Activated naive CD4-positive, alpha-beta T cell treated with anti-CD3 and anti-CD28 coated beads for 36 hours (primary cell): Measurements from ENCODE around the gene PPP2R2B. TPM values are rescaled to one million over a fixed set of nuclear protein-coding genes. Genes with fewer than 3 reads are reported as not detected.

Source experiments
- CTCF ChIA-PET: fragments of 350-600 bp; sonication (Branson Sonifier 250); formaldehyde crosslinking; loops from one replicate; lab custom pipeline; 2021; ENCODE audit warnings: antibody characterized with exemption; lab: Charles Lee
- DNase-seq: peaks from one replicate; pipeline ENCODE4 v3.0.0-alpha.2; 2020
- H3K27ac Mint-ChIP-seq: one replicate; pipeline ENCODE4 v1.8.0; 2021; ENCODE audit warnings: mild to moderate bottlenecking, mixed read lengths
- H3K27me3 Mint-ChIP-seq: one replicate; pipeline ENCODE4 v1.8.0; 2021; ENCODE audit warnings: low read depth, mixed read lengths
- H3K36me3 Mint-ChIP-seq: one replicate; pipeline ENCODE4 v1.8.0; 2021; ENCODE audit warnings: low read depth, mixed read lengths
- H3K4me1 Mint-ChIP-seq: one replicate; pipeline ENCODE4 v1.8.0; 2021; ENCODE audit warnings: low read depth, mixed read lengths
- H3K4me3 Mint-ChIP-seq: one replicate; pipeline ENCODE4 v1.8.0; 2021; ENCODE audit warnings: mild to moderate bottlenecking, moderate library complexity, mixed read lengths
- H3K9me3 Mint-ChIP-seq: one replicate; pipeline ENCODE4 v1.8.0; 2021; ENCODE audit warnings: mixed read lengths
- intact Hi-C: fragments of 100-400 bp; cut with micrococcal nuclease; formaldehyde crosslinking; loops from one replicate; pipeline ENCODE4 v1.15.1; 2023
- total RNA-seq, 2 experiments: library from RNA; stranded (reverse); gene quantifications; one replicate each; pipeline ENCODE4 v1.2.3, GENCODE V29; 2021

The PPP2R2B gene
- total RNA-seq, 2 experiments from 2014 or later: not detected

DNA sequence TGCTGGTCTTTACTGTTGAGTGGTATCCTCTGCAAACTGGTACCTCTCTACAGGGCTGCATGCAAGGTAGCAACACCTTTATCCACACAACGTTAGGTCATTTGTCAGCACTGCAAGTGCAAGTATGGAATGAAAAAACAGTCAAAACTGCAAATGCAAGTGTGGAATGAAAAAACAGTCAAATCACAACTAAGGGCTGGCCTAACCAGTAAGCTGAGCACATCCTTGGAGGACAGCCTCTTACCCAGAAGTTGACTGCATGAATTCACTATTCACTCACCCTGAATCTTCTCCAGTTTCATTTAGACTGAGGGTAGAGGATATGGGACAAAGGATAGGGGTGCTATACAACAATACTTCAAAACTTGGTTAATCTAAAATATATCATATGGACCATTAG lies 158.4 kb downstream of the PPP2R2B start:
- intact Hi-C loops: no loop called here
- CTCF ChIA-PET: no interaction called here
- Mint-ChIP-seq H3K36me3 (no peaks in the 10 kb centered on the region), H3K27ac (no peak overlapping the region), H3K4me1 (no peaks in the 10 kb centered on the region), H3K4me3 (no peak overlapping the region), H3K27me3 (no peaks in the 10 kb centered on the region), H3K9me3 (no peaks in the 10 kb centered on the region)
- DNase-seq: no peak

DNA sequence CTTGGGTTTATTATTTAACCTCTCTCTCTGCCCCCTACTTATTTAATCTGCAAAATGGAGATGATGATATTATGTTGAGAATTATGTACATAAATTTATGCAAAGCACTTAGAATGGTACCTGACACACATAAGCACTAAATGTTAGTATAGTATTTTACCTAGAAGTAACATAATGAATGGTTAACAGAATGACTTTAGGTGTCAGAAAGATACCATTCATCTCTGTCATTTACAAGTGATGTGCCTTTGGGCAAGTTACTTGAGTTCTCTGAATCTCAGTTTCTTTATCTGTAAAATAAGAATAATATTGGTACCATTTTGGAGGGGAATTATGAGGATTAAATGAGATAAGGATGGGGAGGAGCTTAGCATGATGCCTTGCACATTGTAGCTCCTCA lies 159.4 kb downstream of the PPP2R2B start:
- H3K27ac Mint-ChIP-seq: no peak overlapping the region
- CTCF ChIA-PET: interaction anchor here (1.0 kb wide), 1 partner anchor 246 kb away, joined by 3 read pairs; no protein-coding TSS in a partner anchor
- H3K27me3 Mint-ChIP-seq: no peaks in the 10 kb centered on the region
- intact Hi-C loops: no loop called here
- DNase-seq: no peak
- H3K36me3 Mint-ChIP-seq: no peaks in the 10 kb centered on the region
- H3K4me1 Mint-ChIP-seq: no peaks in the 10 kb centered on the region
- no peak overlapping the region for H3K4me3 Mint-ChIP-seq
- no peaks in the 10 kb centered on the region for H3K9me3 Mint-ChIP-seq

DNA sequence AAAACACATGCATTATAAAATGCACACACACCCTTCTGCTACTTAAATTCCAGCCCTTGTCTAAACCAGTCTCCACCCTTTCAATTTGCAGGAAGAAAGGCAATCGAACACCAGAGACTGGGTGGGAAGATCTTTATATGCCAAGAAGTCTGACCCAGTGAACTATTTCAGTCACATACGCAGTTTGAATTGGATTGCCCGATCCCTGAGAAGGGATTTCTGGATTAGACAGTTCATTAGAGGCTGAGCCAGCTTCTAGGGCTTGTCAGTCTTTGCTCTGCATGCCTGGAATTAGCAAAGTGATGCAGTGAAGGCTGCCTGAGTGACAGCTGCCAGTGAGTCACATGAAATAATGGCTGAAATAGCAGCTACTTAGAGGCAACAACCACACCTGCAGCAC lies 159.9 kb downstream of the PPP2R2B start:
- no peaks in the 10 kb centered on the region for H3K9me3 Mint-ChIP-seq
- no peak for DNase-seq
- H3K4me1 Mint-ChIP-seq: no peaks in the 10 kb centered on the region
- CTCF ChIA-PET: interaction anchor here (0.8 to 1.0 kb wide), 2 partner anchors 12 to 247 kb away, joined by 3 read pairs; no protein-coding TSS in a partner anchor
- no peak overlapping the region for H3K4me3 Mint-ChIP-seq
- intact Hi-C loops: no loop called here
- no peaks in the 10 kb centered on the region for H3K27me3 Mint-ChIP-seq
- H3K36me3 Mint-ChIP-seq: no peaks in the 10 kb centered on the region
- no peak overlapping the region for H3K27ac Mint-ChIP-seq

DNA sequence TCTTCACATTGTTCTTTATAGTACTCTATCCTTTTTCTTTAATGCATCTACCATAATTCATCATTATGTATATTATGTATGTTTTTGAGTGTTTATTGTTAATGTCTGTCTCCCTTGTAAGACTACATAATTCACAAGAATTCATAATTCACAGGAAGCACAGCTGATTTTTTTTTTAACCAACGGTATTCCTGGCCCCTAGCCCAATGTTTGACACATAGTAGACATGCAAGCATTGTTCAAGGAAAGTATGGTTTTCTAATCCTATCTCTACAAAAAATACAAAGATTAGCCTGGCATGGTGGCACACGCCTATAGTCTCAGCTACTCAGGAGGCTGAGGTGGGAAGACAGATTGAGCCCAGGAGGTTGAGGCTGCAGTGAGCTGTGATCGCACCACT lies 160.6 kb downstream of the PPP2R2B start:
- Mint-ChIP-seq H3K4me3 (no peak overlapping the region), H3K4me1 (no peaks in the 10 kb centered on the region), H3K27me3 (no peaks in the 10 kb centered on the region), H3K9me3 (no peaks in the 10 kb centered on the region), H3K36me3 (no peaks in the 10 kb centered on the region), H3K27ac (no peak overlapping the region)
- intact Hi-C loops: no loop called here
- no peak for DNase-seq
- CTCF ChIA-PET: interaction anchor here (0.8 kb wide), 1 partner anchor 12 kb away, joined by 3 read pairs; no protein-coding TSS in a partner anchor

DNA sequence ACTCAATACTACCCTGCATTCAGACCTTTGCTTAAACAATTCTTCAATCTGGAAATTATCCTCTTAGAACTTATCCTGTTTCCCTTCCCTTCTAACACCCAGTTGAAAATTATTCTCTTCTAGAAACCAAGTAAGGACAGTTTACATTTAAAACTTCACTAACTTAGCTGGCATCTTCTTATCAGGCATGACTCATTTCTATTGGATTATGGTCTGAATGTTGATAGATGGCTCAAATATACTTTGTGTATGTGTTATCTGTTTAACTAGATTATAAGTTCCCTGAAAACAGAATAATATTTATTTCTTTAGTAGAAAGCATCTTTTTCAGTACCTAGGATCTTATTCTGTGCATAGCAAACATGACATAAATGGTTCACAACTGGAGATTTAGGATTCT lies 161.9 kb downstream of the PPP2R2B start:
- Mint-ChIP-seq H3K9me3 (no peaks in the 10 kb centered on the region), H3K36me3 (no peaks in the 10 kb centered on the region), H3K4me1 (no peaks in the 10 kb centered on the region), H3K27me3 (no peaks in the 10 kb centered on the region), H3K4me3 (no peak overlapping the region), H3K27ac (no peak overlapping the region)
- intact Hi-C loops: no loop called here
- DNase-seq: no peak
- CTCF ChIA-PET: interaction anchor here (0.7 to 1.3 kb wide), 3 partner anchors 25 to 110 kb away, joined by 3 read pairs; no protein-coding TSS in a partner anchor

DNA sequence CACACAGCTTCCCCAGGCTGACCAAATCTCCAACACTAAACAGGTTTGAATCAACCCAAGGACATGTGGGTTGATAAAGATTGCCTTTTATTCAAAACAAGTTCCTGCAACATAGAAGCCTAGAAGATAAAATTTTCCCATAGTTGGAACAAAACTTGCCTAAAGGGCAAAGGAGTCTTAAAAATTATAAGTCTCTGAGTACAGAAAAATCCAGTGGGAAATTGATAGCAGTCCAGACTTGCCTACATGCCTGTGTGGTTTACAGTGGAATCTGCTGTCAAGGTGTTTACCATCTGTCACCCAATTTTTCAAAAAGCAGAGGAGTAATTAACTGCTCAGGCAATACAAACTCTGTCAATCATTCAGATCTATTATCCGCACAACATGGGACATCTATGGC lies 168.2 kb downstream of the PPP2R2B start:
- CTCF ChIA-PET: no interaction called here
- DNase-seq: no peak
- intact Hi-C loops: no loop called here
- Mint-ChIP-seq H3K27ac (no peak overlapping the region), H3K4me3 (no peak overlapping the region), H3K9me3 (no peaks in the 10 kb centered on the region), H3K4me1 (no peaks in the 10 kb centered on the region), H3K27me3 (no peaks in the 10 kb centered on the region), H3K36me3 (no peaks in the 10 kb centered on the region)

DNA sequence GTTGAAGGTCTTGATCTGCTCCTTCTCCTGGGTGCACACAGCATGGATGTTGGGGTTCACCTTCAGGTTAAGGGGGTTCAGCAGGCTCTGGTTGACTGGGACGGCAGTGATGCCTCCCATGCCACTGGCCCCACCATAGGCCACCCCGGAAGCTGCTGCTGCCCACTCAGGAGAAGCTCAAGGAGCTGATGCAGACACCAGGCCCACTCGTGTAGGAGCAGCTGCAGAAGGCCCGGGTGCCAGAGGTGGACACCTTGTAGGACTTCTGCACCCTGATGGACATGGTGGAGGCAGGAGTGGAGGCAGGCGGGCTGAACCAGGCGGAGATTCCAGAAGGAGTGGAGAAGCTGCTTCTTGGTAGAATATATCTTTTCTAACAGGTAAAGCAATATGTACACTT lies 171.2 kb downstream of the PPP2R2B start:
- DNase-seq: no peak
- intact Hi-C loops: no loop called here
- CTCF ChIA-PET: no interaction called here

DNA sequence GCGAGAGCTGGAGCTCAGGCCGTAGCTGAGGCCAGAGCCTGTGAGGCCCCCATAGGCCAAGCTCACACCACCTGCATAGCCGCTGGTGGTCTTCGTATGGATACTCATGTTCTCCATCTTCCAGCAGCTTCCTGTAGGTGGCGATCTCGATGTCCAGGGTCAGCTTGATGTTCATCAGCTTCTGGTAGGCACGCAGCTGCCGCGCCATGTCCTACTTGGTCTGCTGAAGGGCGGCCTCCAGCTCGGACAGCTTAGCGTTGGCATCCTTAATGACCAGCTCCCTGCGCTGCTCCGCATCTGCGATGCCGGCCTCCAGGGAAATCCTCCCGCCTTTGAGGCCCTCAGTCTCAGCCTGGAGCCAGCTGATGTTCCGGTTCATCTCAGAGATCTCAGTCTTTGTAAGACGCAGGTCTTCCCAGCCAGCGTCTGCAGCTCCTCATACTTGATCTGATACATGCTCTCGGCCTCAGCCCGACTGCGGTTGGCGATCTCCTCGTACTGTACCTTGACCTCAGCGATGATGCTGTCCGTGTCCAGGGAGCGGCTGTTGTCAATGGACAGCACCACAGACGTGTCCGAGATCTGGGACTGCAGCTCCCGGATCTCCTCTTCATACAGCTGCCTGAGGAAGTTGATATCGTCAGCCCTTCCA lies 172.1 kb downstream of the PPP2R2B start:
- no peak for DNase-seq
- no peak overlapping the region for H3K4me3 Mint-ChIP-seq
- H3K4me1 Mint-ChIP-seq: no peaks in the 10 kb centered on the region
- no peaks in the 10 kb centered on the region for H3K9me3 Mint-ChIP-seq
- no peak overlapping the region for H3K27ac Mint-ChIP-seq
- no peaks in the 10 kb centered on the region for H3K27me3 Mint-ChIP-seq
- CTCF ChIA-PET: interaction anchor here (0.6 to 1.3 kb wide), 3 partner anchors 12 to 262 kb away, joined by 3 to 4 read pairs (median 3); no protein-coding TSS in a partner anchor
- no peaks in the 10 kb centered on the region for H3K36me3 Mint-ChIP-seq
- intact Hi-C loops: no loop called here

More for the DNA sequence above, 171.2 kb downstream of the PPP2R2B start:
- Mint-ChIP-seq H3K27me3 (no peaks in the 10 kb centered on the region), H3K36me3 (no peaks in the 10 kb centered on the region), H3K27ac (no peak overlapping the region), H3K4me1 (no peaks in the 10 kb centered on the region), H3K9me3 (no peaks in the 10 kb centered on the region), H3K4me3 (no peak overlapping the region)

DNA sequence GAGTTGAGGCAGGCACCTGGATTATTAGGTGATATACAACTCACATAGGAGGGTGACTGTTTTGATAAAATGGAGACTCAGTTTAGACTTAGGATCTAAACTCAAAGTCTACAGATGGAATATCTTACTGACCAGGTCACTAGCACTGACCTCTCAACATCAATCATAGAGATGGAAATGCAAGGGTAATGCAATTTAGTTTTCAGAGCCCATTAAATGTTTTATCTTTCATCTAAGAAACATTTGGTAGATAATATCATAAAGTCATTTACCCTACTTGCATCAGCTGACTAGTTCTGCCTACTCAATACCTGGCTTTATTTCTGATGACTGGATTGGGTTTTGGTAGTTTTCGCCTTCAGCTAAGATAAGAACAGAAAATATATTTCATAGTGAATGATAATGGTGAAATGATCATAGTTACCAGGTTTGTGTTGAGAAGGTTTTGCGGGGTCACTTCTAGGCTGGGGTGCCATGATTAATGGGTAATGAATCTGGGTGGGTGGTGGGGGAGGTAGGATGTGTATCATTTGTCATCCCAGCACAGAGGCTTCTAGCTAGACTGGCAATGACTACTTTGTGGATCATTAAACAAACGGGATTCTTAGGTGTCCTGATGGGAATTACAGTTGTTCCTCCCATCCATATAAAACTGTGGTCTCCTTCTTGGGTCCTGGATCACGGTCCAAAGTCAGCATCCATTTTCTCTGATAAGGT lies 173.4 kb downstream of the PPP2R2B start:
- Mint-ChIP-seq H3K36me3 (no peaks in the 10 kb centered on the region), H3K9me3 (no peaks in the 10 kb centered on the region), H3K27me3 (no peaks in the 10 kb centered on the region), H3K4me3 (no peak overlapping the region), H3K27ac (no peak overlapping the region), H3K4me1 (no peaks in the 10 kb centered on the region)
- intact Hi-C loops: loop anchor here (5.0 kb wide), 1 partner anchor 47 kb away; no protein-coding TSS in a partner anchor
- CTCF ChIA-PET: no interaction called here
- no peak for DNase-seq

DNA sequence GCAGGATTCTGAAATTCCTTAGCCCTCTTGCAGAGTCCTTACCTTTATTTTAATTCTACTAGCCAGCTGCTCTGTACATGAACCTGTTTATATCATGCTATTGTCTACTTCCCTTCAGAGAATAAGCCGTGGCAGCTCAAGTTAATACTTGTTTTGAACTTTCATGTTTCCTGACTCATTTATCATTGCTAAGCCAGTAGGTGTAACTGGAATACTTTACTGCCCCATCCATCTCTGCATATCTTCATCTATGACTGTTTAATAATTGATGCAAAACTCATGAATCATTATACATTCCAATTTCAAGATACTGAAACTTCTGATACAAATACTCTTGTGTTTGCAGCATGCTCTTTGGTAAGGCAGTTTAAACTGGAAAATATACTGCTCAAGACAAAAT lies 174.7 kb downstream of the PPP2R2B start:
- Mint-ChIP-seq H3K9me3 (no peaks in the 10 kb centered on the region), H3K27ac (no peak overlapping the region), H3K36me3 (no peaks in the 10 kb centered on the region), H3K4me1 (no peaks in the 10 kb centered on the region), H3K27me3 (no peaks in the 10 kb centered on the region), H3K4me3 (no peak overlapping the region)
- intact Hi-C loops: loop anchor here (5.0 kb wide), 1 partner anchor 48 kb away; no protein-coding TSS in a partner anchor
- DNase-seq: no peak
- CTCF ChIA-PET: no interaction called here

DNA sequence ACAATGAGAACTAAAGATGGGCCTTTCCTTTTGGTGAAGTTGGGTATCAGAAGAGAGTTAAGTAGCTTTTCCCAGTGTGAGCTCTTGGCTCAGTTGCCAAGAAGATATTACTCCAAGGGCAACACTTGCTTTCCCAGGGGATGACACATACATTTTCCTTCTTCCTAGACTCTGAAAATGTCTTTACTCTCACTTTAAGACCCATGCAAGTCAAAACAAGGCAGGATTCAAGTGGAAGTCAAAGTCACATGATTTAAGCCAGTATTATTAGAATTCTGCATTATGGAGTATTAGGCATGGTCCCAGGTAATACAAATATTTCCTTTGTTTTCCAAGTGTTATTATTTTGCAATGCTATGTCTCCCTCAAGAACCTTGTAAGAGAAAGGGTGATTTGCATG lies 175.1 kb downstream of the PPP2R2B start:
- no peaks in the 10 kb centered on the region for H3K9me3 Mint-ChIP-seq
- no peaks in the 10 kb centered on the region for H3K27me3 Mint-ChIP-seq
- H3K4me1 Mint-ChIP-seq: peaks cover 2% of the 10 kb centered on the region
- H3K27ac Mint-ChIP-seq: no peak overlapping the region
- no peak for DNase-seq
- intact Hi-C loops: loop anchor here (5.0 kb wide), 1 partner anchor 49 kb away; no protein-coding TSS in a partner anchor
- no peaks in the 10 kb centered on the region for H3K36me3 Mint-ChIP-seq
- no peak overlapping the region for H3K4me3 Mint-ChIP-seq
- CTCF ChIA-PET: no interaction called here

DNA sequence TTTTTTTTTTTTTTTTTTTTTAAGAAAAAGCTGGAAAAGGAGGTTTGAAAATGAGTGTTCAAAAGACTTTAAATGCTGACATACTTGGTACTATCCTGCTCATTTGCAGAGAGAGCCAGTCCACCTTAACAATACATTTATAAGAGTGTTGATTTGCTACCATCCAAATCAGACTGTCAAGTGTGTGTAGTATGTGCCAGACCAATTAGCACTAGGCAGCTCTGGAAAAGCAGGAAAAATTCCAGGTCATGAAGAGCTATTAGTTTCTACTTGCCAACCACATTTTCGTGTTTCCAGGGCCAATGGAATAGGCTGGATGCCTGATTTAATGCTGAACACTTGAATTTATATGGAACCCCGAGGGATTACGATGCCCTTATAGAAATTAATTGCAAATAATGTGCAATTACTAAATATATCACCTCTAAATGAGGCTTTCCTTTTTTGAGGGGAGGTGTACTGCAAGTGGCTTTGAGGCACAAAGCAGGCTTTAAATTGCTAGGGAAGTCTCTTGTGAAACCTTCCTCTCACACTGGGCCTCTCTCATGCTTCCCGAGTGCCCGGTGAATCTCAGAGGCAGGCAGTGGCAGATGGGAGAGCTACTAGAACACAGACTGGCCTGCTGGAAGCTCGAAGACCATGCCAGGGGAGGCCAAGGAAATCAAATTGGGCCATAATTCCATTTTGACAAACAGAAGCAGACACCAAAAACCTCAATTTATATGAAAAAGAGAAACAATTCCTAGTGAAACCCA lies 178.7 kb downstream of the PPP2R2B start:
- H3K36me3 Mint-ChIP-seq: no peaks in the 10 kb centered on the region
- intact Hi-C loops: loop anchor here (5.0 kb wide), 1 partner anchor 52 kb away; no protein-coding TSS in a partner anchor
- CTCF ChIA-PET: interaction anchor here (0.7 to 1.5 kb wide), 3 partner anchors 133 to 266 kb away, joined by 3 to 5 read pairs (median 4); no protein-coding TSS in a partner anchor
- no peak overlapping the region for H3K27ac Mint-ChIP-seq
- H3K9me3 Mint-ChIP-seq: no peaks in the 10 kb centered on the region
- H3K27me3 Mint-ChIP-seq: no peaks in the 10 kb centered on the region
- no peak overlapping the region for H3K4me3 Mint-ChIP-seq
- no peak for DNase-seq
- peaks cover 2% of the 10 kb centered on the region for H3K4me1 Mint-ChIP-seq
